BJ (cell line): ENCODE data around the gene L3MBTL4. TPM values are rescaled to one million over a fixed set of nuclear protein-coding genes. Genes with fewer than 3 reads are reported as not detected.
A peak's percentile ranks its signal among the peaks of the same experiment; 100 is the strongest.

Source experiments
- CTCF ChIA-PET: fragments of 350-600 bp; formaldehyde crosslinking; extraction: SDS; loops from one replicate; lab custom pipeline; 2021; ENCODE audit warnings: antibody characterized with exemption, inconsistent platforms; lab: Yijun Ruan, JAX
- POLR2A ChIA-PET: fragments of 300-600 bp; sonication (Branson Sonifier 250); formaldehyde crosslinking; extraction: SDS; loops from one replicate; lab custom pipeline; 2021; ENCODE audit warnings: antibody characterized with exemption; lab: Charles Lee
- DNase-seq: peaks from one replicate; pipeline ENCODE4 v3.0.0-alpha.2; 2011; ENCODE audit warnings: low read depth
- H3K27me3 ChIP-seq: 2 replicates; pipeline ENCODE4 v1.6.0; 2011; ENCODE audit warnings: low read length; ENCODE audit not compliant: control insufficient read depth, insufficient read depth
- H3K36me3 ChIP-seq: 2 replicates; pipeline ENCODE4 v1.5.1; 2011; ENCODE audit warnings: low read length; ENCODE audit not compliant: control insufficient read depth, insufficient read depth
- H3K4me3 ChIP-seq: 2 replicates; pipeline ENCODE4 v1.5.1; 2011; ENCODE audit warnings: low read depth, mild to moderate bottlenecking, control low read depth, low read length
- polyA plus RNA-seq: library from polyadenylated mRNA; depleted of rRNA; stranded (reverse); fragments of >200 nt; gene quantifications from 2 replicates; pipeline ENCODE4 v1.2.3, GENCODE V29; 2011
- TF ChIP-seq, protein P1 (sequence below): IDR thresholded peaks from 2 replicates; pipeline ENCODE4 v1.5.1; 2011; ENCODE audit warnings: low read depth, mild to moderate bottlenecking, control low read depth, inconsistent platforms, low read length, moderate library complexity; ENCODE audit not compliant: insufficient read depth

Gene L3MBTL4
- polyA plus RNA-seq, 1 experiment = not detected

DNA sequence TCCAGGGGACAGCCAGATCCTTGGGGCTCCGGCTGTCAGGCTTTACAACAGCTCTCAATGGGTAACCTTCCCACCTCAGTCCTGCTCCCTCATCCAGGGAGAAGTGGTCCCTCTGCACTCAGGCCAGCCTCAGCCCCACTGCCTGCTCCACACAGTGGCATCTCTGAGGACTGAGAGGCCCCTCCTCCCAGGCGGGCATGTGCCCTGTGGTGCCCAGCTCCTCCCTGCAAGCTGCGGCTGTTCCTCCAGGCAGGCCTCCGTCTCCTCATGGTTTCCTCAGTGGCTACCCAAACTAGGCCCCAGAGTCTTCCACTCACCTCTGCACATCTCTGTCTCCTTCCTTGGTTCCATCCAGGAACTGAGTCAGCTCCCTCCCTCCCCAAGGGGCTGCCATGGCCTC lies 437.7 kb downstream of the L3MBTL4 start:
- H3K36me3 ChIP-seq = no peaks in the 10 kb centered on the region
- TF ChIP-seq, protein P1, sequence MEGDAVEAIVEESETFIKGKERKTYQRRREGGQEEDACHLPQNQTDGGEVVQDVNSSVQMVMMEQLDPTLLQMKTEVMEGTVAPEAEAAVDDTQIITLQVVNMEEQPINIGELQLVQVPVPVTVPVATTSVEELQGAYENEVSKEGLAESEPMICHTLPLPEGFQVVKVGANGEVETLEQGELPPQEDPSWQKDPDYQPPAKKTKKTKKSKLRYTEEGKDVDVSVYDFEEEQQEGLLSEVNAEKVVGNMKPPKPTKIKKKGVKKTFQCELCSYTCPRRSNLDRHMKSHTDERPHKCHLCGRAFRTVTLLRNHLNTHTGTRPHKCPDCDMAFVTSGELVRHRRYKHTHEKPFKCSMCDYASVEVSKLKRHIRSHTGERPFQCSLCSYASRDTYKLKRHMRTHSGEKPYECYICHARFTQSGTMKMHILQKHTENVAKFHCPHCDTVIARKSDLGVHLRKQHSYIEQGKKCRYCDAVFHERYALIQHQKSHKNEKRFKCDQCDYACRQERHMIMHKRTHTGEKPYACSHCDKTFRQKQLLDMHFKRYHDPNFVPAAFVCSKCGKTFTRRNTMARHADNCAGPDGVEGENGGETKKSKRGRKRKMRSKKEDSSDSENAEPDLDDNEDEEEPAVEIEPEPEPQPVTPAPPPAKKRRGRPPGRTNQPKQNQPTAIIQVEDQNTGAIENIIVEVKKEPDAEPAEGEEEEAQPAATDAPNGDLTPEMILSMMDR = no peak
- no peak for DNase-seq
- ChIA-PET CTCF (interaction anchor here (0.5 to 1.0 kb wide), 2 partner anchors 94 to 950 kb away, joined by 3 read pairs; no protein-coding TSS in a partner anchor), POLR2A (no interaction called here)
- no peaks in the 10 kb centered on the region; the same call in 1 of the 2 replicates for H3K27me3 ChIP-seq
- no peak overlapping the region for H3K4me3 ChIP-seq

DNA sequence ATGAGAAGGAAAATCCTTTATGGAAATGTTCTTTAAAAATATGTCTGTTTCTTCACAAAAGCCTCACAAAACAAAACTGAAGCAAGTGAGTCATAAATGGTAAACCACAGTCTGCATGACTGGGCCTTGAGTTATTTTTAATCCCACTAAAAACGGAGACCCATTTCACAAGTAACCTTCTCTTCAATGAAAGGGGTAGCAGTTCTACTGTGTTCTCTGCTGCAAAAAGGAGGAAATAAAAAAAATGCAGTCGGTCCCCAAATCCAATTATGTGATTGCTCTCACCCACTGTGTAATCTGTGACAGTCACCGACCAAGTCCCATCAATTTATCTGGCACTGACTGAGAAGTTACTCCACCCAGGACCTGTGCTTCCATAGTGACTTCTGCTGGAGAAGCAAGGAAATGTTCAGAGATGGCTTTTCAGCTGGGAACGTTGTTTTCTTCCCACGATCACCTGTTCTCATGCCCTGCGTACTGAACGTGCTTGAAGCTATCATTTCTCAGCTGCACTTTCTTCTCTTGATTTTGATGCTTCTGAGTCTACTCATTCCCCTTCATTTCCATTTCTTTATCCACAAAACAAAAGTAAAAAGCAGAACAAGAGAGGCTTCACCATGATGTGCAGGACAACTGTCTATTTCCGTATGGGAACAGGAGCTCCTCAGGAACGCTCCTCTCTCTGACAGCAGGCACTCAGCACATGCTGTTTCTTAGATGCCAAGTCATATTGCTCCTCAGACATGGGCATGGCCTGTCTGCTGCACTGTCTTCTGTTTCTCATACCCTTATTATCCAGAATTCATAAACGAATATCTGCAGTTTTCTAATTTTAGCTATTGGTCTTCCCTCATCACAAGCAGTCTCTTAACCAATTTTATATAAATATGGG lies 439.4 kb downstream of the L3MBTL4 start:
- no peaks in the 10 kb centered on the region; the same call in 1 of the 2 replicates for H3K27me3 ChIP-seq
- TF ChIP-seq, protein P1 = no peak
- DNase-seq = peak; percentile 52
- H3K4me3 ChIP-seq = no peak overlapping the region
- no peaks in the 10 kb centered on the region for H3K36me3 ChIP-seq
- POLR2A ChIA-PET = no interaction called here
- CTCF ChIA-PET = no interaction called here

DNA sequence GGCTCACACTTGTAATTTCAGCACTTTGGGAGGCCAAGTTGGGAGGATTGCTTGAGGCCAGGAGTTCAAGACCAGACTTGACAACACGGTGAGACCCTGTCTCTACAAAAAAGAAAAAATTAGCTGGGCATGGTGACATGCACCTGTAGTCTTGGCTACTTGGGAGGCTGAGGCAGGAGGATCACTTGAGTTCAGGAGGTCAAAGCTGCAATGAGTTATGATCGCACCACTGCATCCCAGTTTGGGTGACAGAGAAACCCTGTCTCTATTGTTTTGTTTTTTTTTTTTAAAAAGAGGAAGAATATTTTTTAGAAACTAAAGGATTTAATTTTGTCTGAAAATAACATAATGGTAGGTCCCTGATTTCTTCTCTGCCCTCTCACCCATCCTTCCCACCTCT lies 440.0 kb downstream of the L3MBTL4 start:
- ChIA-PET CTCF (no interaction called here), POLR2A (no interaction called here)
- DNase-seq = no peak
- TF ChIP-seq, protein P1 = no peak
- H3K4me3 ChIP-seq = no peak overlapping the region
- H3K27me3 ChIP-seq = no peaks in the 10 kb centered on the region; the same call in 1 of the 2 replicates
- H3K36me3 ChIP-seq = no peaks in the 10 kb centered on the region

DNA sequence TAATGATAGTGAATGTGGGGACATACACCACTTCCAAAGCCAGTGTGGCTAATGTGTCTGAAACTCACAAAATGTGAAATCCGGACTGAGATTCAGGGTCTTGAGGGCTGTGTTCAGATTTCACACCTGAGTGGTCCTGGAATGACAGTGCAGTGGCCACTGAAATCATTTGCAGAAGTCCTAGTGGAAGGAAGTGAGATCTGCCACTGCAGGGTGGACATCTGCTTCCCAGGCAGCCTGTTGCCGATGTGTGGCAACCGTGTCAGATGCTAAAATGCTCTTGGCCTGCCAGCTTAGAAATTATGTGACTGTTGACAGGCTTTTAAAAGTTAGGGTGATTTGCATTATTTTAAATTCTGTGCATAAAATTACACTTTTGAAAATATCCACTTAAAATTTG lies 441.6 kb downstream of the L3MBTL4 start:
- no peak for DNase-seq

DNA sequence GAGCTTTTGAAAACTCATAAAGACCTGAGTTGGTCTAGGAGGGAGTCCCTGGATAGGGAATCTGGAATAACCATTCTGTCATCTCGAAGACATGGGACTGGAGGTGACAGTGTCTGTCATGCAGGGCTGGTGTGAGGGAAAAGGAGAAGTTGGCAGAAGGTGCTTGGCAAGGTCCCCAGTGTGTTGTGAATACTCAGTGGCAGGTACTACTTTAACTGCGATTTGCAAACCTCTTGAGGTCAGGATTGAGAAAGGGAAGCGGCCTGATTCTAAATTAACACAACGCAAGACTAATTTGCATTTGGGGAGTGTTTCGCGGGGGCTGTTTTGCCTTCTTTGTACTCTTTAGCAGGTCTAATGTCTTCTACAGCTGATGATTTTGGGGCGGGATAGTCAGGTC lies 442.4 kb downstream of the L3MBTL4 start:
- POLR2A ChIA-PET = no interaction called here
- CTCF ChIA-PET = interaction anchor here (1.5 kb wide), 1 partner anchor 247 kb away, joined by 3 read pairs; no protein-coding TSS in a partner anchor
- H3K27me3 ChIP-seq = no peaks in the 10 kb centered on the region; the same call in 1 of the 2 replicates
- H3K4me3 ChIP-seq = no peak overlapping the region
- TF ChIP-seq, protein P1 = no peak
- DNase-seq = no peak
- H3K36me3 ChIP-seq = no peaks in the 10 kb centered on the region

More for the DNA sequence above, 441.6 kb downstream of the L3MBTL4 start:
- ChIA-PET POLR2A (no interaction called here), CTCF (no interaction called here)
- H3K36me3 ChIP-seq = no peaks in the 10 kb centered on the region
- H3K4me3 ChIP-seq = no peak overlapping the region
- TF ChIP-seq, protein P1 = no peak
- no peaks in the 10 kb centered on the region; the same call in 1 of the 2 replicates for H3K27me3 ChIP-seq
